ENCODE measurements around the gene COL1A1.
A peak's percentile ranks its signal among the peaks of the same experiment; 100 is the strongest.

DNA sequence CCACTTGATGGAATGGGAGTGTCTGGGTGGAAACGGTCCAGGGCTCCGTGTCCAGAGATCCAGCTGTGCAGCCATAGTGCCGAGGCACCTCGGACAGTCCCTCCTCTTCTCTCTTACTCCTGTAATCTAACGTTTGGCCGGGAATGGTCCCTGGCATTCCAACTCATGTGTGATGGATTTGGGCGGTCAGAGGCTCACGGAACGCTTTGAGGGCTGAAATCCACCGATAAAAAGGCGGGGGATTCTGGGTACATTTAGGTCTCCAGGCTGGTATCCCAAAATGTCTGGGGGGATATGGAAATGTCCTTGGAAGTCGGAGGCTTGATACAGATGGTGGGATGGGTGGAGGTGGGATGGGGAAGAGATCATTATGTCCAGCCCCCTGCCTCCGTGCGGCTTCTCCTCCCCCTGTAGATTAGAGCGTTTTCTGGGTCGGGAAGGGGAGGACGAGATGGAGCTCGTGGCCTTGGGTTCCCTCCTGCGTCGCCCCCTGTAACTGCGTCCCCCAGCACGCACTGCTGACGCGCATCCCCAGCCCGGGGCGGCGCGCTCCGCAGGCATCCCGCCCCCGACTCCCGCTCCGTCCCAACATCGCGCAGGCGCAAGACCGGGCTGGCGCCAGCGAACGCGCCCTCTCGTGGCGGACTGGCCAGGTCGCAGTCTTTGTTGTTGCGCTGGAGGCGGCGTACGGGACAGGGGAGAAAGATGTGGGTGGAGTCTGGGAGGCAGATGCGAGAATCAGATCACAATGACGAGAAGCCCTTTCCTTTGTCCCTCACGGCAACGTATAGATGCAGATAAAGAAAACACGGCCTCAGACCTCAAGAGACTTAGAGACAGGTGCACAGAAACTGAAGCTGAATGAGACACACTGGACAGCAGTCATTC, 40.2 kb downstream of the COL1A1 start:
- no peak for TF ChIP-seq TAF1 (IDR thresholded peaks at IDR 0.05; ENCODE audit: borderline replicate concordance, insufficient read depth, low read length)
- TF ChIP-seq POLR2AphosphoS5 (IDR thresholded peaks at IDR 0.05; ENCODE audit: low read depth, low read length): peak; percentile 68

Data from PFSK-1 (cell line).